SKM-1 treated with dmso at 0.1 percent for 144 hours (cell line): ENCODE results near the gene FGD5.
"Not testable (repeated sequence)": the region's sequence is repeated elsewhere in the genome, so short reads cannot be mapped to it uniquely, and the experiment has no call there.

Source experiments
- DNase-seq: peaks from one replicate; lab custom pipeline; 2025; ENCODE audit not compliant: unreplicated experiment; lab: John Stamatoyannopoulos, UW

Gene FGD5

DNA sequence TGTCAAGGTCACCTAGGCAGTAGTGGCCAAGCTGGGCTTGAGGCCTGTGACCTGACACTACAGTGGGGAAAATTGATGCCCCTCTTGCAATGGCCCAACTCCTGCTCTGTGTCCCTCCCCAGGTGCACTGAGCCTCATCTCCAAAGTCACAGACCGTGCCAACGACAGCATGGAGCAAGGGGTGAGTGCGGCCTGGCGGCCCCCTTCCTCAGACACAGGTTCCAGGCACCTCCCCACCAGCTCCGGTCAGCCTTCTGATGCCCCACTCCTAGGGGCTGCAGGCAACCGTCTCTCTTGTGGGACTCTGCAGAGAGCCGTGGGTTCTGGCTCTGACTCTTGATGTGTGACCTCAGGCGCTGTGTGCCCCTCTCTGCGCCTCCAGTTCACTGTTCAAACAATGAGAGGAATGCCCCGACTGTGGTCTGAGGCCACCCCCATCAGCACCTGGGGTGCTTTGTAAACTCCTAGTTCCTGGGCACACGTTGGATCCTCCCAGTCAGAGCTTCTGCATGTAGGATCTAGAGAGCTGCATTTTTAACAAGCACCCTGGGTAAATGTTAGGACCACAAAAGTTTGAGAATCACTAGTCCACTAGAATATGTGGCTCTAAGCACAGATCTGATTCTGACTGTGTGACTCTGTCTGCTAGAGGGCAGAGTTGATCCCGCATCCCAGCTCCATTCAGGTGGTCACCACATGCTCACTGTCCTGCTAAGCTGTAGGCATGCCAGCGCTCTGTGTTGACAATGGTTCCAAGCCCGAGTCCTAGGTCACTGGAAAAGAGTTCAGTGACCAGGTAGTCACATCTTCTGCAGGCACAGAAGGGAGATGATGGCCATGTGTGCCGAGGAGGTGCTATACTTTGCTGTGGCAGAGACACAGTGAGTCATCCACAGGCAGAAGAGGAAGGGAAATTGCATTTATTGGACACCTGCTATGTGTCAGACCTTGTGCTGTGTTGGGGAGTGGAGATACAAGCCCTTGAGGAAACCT is 82.4 kb downstream of the FGD5 start:
- DNase-seq, result no peak

DNA sequence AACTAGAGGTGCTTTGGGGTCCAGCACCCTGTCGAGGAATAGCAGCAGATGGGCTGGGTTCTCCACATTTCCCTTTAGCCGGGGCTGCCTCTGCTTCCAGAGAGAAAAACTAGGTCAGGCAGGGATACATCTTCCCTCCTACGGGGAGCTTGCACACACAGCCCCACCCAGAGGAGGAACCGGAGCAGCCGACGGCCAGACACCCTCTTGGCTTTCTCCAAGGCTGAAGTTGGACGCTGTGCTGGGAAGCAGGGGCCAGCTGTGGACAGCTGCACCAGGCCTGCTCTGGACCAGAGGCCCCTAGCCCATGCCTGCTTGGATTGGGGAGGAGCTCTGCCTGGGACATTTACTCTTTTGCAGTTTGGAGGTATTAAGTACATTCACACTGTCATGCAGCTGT is 84.0 kb downstream of the FGD5 start:
- no peak for DNase-seq

- DNase-seq, result not testable (repeated sequence)
Observed at GRCh38 chr3:14903501-14903900, 84.7 kb downstream of the FGD5 start.

- DNase-seq, result no peak
Observed at GRCh38 chr3:14905055-14905657, 86.4 kb downstream of the FGD5 start.

GRCh38 chr3:14906355-14906971 is 87.7 kb downstream of the FGD5 start:
- no peak for DNase-seq

DNA sequence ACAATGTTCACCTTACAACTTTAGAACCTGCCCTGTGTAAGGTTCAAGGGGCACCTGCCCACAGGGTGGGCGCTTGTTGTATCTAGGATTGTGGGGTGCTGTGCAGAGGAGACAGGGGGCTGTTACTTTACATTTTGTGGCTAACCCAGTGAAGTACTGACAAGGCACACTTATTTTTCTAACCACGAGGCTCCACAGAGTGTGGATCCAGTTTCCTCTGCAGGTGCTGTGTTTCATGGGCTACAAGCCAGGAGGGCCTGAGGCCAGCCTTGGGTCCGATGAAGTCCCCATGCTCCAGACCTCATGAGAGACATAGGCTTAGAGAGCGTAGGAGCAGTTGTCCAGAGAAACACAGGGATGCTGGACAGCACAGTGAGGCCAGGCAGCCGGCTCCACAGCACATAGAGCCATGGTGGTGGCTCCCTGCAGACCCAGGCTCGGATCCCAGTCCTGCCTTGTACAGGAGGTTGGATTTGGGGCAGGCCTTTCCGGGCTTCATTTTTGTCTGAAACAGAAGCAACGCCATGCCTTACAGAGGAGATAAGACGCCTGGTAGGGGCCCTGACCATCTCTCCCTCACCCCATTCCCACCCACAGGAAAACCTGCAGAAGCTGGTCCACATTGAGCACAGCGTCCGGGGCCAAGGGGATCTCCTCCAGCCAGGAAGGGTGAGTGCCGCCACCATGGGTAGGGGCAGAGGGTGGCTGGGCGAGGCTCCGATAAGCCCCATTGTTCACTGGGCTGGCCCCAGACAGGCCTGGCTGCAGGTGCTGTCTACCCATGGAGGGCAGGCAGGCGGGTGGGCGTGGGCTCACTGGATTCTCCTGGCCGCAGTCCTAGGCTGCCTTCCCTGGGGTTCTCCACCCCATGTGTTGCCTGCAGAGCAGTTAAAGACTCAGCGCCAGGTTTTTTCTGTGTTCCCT is 88.5 kb downstream of the FGD5 start:
- no peak for DNase-seq

- DNase-seq, result no peak
Observed at GRCh38 chr3:14909250-14909649, 90.5 kb downstream of the FGD5 start.

- no peak for DNase-seq
Observed at GRCh38 chr3:14911651-14912050, 92.9 kb downstream of the FGD5 start.

- DNase-seq, result no peak
Observed at GRCh38 chr3:14913071-14913925, 94.5 kb downstream of the FGD5 start.

DNA sequence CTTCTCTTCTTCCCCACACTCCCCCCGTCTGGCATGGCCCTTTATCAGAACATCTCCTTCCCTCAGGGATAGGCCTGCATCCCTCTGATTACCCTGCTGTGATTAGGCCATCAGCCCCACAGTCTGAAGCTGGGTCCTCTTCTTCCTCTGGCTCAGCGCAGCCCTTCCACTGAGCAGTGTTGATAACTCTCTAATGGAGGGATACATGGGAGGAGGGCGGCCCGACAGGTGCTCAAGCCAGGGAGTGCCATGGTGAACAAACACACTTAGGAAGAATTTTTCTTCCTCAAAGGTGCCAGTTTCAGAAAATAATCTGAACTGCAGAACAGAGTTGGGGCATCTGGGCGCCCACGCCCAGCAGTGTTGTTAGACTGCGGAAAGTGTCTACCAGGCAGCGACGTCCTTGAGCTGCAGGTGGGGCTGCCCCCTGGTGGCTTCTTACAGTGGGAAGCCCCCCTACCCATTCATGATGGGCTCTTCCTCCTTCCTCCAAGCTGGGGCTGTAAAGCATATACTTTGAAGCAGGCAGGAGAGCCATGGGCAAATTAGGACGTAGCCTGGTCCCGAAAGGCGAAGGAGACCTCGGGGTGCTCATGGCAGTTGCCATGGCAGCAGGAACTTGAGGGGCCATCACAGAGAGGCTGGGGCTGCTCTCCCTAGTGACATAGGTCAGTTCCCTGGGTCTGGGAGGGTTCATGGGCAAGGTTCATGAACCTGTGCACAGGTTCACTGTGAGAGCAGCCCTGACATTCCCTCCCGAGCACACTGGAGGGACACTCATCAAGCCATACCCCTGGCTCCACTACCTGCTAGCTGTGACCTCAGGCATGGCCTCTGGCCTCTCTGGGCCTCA is 95.4 kb downstream of the FGD5 start:
- no peak for DNase-seq

GRCh38 chr3:14914779-14915117 is 96.0 kb downstream of the FGD5 start:
- DNase-seq, result no peak

DNA sequence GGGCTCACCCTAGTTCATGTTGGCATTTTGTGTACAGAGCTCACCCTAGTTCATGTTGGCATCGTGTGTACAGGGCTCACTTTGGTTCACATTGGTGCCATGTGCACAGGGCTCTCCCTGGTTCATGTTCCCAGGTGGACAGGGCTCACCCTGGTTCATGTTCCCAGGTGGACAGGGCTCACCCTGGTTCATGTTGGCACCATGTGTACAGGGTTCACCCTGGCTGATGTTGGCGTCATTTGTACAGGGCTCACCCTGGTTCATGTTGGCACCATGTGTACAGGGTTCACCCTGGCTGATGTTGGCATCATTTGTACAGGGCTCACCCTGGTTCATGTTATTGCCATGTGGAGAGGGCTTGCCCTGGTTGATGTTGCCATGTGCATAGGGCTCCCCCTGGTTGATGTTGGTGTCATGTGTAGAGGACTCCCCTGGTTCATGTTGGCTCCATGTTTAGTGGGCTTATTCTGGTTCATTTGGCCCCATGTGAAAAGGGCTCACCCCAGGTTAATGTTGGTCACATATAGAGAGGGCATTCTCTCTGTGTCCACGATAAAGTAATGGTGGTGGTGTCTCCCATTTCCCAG is 97.0 kb downstream of the FGD5 start:
- DNase-seq, result no peak

GRCh38 chr3:14918356-14918860 is 99.6 kb downstream of the FGD5 start:
- DNase-seq, result no peak

- DNase-seq, result no peak
Observed at GRCh38 chr3:14920536-14920935, 101.8 kb downstream of the FGD5 start.

- peak; percentile 66 for DNase-seq
Observed at GRCh38 chr3:14921034-14921616, 102.4 kb downstream of the FGD5 start.

DNA sequence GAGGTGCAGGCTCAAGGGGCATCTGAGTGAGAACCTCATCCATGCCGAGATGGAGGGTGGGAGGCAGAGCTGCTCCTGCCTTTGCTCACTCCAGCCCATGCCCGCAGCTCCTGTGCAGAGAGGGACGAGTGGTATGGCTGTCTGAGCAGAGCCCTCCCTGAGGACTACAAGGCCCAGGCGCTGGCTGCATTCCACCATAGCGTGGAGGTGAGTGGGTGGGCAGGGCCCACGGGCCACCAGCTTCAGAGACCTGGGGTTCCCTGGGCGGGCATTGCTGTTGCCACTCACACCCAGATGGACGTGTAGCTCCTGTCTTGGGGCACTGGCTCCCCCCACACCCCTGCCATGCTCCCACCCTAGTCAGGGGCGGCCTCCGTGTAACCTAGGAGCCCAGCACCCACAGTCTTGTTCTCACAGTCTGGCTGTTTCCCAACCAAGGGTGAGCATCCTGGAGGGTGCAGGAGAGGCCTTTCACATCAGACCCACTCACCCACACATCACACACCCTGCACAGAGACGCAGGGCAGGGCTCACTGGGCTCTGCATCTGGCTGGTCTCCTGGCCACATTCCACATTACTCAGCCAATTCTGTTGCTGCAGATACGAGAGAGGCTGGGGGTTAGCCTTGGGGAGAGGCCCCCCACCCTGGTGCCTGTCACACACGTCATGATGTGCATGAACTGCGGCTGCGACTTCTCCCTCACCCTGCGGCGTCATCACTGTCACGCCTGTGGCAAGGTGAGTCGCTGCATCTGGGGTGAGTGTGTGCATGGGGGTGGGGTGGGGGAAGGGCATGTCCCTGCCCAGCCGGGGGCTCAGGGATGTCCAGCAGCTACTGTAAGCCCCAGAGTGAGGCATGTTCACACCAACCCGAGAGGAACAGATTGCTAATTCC is 103.3 kb downstream of the FGD5 start:
- DNase-seq, result no peak

DNA sequence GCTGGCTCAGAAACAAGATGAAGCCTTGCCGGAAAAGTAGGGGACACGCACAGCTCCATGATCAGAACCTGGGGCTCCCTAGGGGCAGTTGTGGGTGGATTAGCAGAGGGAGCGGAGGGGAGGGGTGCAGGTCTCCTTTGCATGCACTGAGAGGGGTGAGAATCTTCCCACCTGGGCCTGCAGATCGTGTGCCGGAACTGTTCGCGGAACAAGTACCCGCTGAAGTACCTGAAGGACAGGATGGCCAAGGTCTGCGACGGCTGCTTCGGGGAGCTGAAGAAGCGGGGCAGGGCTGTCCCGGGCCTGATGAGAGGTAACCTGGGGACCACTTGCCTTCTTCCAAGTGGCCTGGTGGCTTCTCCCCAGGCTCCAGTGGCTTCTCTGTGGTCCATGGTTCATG is 104.1 kb downstream of the FGD5 start:
- DNase-seq, result no peak
